Activated B cell treated with CpG ODN at 0.5 μM for 24 hours (primary cell): Measurements from ENCODE around the gene ADM2. TPM values are rescaled to one million over a fixed set of nuclear protein-coding genes. Genes with fewer than 3 reads are reported as not detected.

Experiments used
- ATAC-seq: fragments of 200-7000 bp; cut with Tn5 transposase; one replicate; pipeline ENCODE4 v1.10.0; 2021; ENCODE audit warnings: low read depth, mild to moderate bottlenecking, moderate library complexity
- CTCF ChIA-PET: fragments of 350-600 bp; sonication (Branson Sonifier 250); formaldehyde crosslinking; loops from one replicate; lab custom pipeline; 2021; ENCODE audit warnings: antibody characterized with exemption; lab: Charles Lee
- POLR2A ChIA-PET: fragments of 350-600 bp; sonication (Branson Sonifier 250); formaldehyde crosslinking; loops from one replicate; lab custom pipeline; 2021; ENCODE audit warnings: antibody characterized with exemption; lab: Charles Lee
- DNase-seq: peaks from one replicate; pipeline ENCODE4 v3.0.0; 2022
- H3K27ac Mint-ChIP-seq: one replicate; pipeline ENCODE4 v1.8.0; 2020; ENCODE audit warnings: mixed read lengths
- H3K27me3 Mint-ChIP-seq: one replicate; pipeline ENCODE4 v1.8.0; 2021; ENCODE audit warnings: mixed read lengths
- H3K36me3 Mint-ChIP-seq: one replicate; pipeline ENCODE4 v1.8.0; 2021; ENCODE audit warnings: low read depth, mixed read lengths
- H3K4me1 Mint-ChIP-seq: one replicate; pipeline ENCODE4 v1.8.0; 2021; ENCODE audit warnings: mixed read lengths
- H3K4me3 Mint-ChIP-seq: one replicate; pipeline ENCODE4 v1.8.0; 2020; ENCODE audit warnings: mild to moderate bottlenecking, mixed read lengths
- H3K9me3 Mint-ChIP-seq: one replicate; pipeline ENCODE4 v1.8.0; 2020; ENCODE audit warnings: mixed read lengths
- intact Hi-C: fragments of 100-400 bp; cut with micrococcal nuclease; formaldehyde crosslinking; loops from one replicate; pipeline ENCODE4 v1.15.1; 2024
- total RNA-seq: library from RNA; stranded (reverse); gene quantifications from 2 replicates; pipeline ENCODE4 v1.2.3, GENCODE V29; 2022
- TF ChIP-seq, protein P1 (sequence below): fragments of 200-600 bp; IDR thresholded peaks from one replicate; pipeline ENCODE4 v1.8.0; 2022; ENCODE audit warnings: antibody characterized with exemption, mild to moderate bottlenecking

ADM2 gene
- total RNA-seq, 1 donor from 2014 or later, result 5.2 TPM

DNA sequence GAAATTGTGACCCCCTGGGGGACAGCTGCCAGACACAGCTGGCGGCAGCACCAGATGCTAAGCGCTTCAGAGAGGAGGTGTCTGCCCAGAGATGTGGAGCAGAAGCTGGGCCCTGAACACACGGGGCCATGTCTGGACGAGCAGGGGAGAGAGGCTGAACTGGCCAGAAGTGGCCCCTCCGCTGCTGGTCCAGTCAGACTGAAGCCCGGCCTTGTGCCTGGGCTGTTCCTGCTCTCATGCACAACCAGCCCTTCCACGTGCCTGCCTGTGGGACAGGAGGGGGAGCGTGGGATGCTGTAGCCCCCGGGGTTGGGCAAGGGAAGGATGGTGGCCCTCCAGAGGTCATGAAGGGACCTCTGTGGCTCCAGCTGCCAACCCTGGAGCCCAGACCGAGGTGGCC lies 1.8 kb downstream of the ADM2 start:
- Mint-ChIP-seq H3K9me3 (no peaks in the 10 kb centered on the region), H3K4me1 (peaks cover 11% of the 10 kb centered on the region), H3K27me3 (no peaks in the 10 kb centered on the region), H3K27ac (no peak overlapping the region), H3K4me3 (no peak overlapping the region), H3K36me3 (no peaks in the 10 kb centered on the region)
- CTCF ChIA-PET, result no interaction called here
- POLR2A ChIA-PET, result no interaction called here
- DNase-seq (no peak), ATAC-seq (no peak)
- intact Hi-C loops, result no loop called here
- TF ChIP-seq, protein P1, sequence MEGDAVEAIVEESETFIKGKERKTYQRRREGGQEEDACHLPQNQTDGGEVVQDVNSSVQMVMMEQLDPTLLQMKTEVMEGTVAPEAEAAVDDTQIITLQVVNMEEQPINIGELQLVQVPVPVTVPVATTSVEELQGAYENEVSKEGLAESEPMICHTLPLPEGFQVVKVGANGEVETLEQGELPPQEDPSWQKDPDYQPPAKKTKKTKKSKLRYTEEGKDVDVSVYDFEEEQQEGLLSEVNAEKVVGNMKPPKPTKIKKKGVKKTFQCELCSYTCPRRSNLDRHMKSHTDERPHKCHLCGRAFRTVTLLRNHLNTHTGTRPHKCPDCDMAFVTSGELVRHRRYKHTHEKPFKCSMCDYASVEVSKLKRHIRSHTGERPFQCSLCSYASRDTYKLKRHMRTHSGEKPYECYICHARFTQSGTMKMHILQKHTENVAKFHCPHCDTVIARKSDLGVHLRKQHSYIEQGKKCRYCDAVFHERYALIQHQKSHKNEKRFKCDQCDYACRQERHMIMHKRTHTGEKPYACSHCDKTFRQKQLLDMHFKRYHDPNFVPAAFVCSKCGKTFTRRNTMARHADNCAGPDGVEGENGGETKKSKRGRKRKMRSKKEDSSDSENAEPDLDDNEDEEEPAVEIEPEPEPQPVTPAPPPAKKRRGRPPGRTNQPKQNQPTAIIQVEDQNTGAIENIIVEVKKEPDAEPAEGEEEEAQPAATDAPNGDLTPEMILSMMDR, result no peak

DNA sequence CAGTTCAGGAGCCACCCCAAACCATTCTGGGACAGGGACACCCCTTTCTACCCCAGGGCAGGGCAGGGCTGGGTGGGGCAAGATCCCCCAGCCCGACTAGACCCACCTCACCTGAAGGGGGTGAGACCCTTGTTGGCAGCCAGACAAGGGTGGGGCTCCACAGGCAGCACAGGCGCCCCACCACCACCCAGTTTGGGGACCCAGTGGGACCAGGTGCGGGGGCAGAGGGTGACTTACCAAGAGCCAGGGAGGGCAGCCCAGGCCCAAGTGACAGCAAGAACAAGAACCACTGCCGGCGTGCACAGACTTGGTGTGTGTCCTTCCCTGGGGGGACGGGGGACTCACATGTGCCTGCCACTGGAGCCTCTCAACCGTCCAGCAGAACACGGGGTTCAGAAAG lies 2.2 kb downstream of the ADM2 start:
- CTCF ChIA-PET, result no interaction called here
- POLR2A ChIA-PET, result interaction anchor here (1.5 kb wide), 1 partner anchor 15 kb away, joined by 5 read pairs; no protein-coding TSS in a partner anchor
- no peaks in the 10 kb centered on the region for H3K27me3 Mint-ChIP-seq

DNA sequence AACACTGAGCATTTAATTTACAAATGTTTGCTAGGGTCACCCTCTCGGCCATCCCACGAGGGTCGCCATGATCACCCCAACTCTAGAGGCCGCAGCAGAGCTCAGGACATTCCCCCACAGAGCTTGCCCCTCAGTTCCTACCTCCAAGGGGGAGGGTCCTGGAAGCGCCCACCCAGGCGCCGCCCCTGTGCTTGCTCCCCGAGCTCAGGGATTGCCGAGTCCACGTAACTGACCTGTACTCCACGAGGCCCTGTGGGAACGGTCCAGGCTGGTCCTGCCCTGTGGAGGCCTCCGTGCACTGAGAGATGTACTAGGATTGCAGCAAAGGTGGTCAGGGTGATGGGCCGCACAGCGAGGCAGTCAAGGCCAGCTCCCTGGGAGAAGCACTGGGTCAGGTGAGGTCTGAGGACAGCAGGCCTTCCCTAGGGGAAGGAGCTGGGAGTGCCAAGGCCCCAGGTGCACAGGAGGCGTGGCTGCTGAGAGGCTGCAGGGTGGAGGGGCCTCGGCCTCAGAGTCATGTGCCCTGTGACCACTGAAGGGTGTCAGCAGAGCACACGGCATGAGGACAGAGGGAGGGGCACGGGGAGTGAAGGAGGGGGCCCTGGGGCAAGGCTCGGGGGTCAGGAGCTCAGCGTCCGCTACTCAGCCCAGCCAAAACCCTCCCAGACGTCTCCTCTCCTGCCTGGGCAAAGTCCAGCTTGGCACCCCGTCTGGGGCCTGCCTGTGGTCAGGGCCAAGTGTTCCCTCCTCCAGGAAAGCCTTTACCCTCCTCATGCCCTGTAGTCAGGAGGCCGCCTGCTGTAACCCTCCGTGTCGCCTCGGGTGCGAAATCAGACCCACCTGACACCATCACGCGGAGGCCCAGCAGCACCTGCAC lies 2.9 kb downstream of the ADM2 start:
- CTCF ChIA-PET, result no interaction called here
- Mint-ChIP-seq H3K4me1 (peaks cover 11% of the 10 kb centered on the region), H3K36me3 (no peaks in the 10 kb centered on the region), H3K4me3 (no peak overlapping the region), H3K27me3 (no peaks in the 10 kb centered on the region), H3K27ac (no peak overlapping the region), H3K9me3 (no peaks in the 10 kb centered on the region)
- POLR2A ChIA-PET, result interaction anchor here (1.2 to 1.5 kb wide), 2 partner anchors 14 to 16 kb away, joined by 3 to 5 read pairs; no protein-coding TSS in a partner anchor
- TF ChIP-seq, protein P1, result no peak
- ATAC-seq (peak; percentile 14), DNase-seq (no peak)
- intact Hi-C loops, result no loop called here

More for the DNA sequence above, 2.2 kb downstream of the ADM2 start:
- intact Hi-C loops, result no loop called here
- TF ChIP-seq, protein P1, result no peak
- Mint-ChIP-seq H3K36me3 (no peaks in the 10 kb centered on the region), H3K4me3 (no peak overlapping the region), H3K4me1 (peaks cover 11% of the 10 kb centered on the region), H3K9me3 (no peaks in the 10 kb centered on the region), H3K27ac (no peak overlapping the region)
- ATAC-seq, result no peak
- no peak for DNase-seq

DNA sequence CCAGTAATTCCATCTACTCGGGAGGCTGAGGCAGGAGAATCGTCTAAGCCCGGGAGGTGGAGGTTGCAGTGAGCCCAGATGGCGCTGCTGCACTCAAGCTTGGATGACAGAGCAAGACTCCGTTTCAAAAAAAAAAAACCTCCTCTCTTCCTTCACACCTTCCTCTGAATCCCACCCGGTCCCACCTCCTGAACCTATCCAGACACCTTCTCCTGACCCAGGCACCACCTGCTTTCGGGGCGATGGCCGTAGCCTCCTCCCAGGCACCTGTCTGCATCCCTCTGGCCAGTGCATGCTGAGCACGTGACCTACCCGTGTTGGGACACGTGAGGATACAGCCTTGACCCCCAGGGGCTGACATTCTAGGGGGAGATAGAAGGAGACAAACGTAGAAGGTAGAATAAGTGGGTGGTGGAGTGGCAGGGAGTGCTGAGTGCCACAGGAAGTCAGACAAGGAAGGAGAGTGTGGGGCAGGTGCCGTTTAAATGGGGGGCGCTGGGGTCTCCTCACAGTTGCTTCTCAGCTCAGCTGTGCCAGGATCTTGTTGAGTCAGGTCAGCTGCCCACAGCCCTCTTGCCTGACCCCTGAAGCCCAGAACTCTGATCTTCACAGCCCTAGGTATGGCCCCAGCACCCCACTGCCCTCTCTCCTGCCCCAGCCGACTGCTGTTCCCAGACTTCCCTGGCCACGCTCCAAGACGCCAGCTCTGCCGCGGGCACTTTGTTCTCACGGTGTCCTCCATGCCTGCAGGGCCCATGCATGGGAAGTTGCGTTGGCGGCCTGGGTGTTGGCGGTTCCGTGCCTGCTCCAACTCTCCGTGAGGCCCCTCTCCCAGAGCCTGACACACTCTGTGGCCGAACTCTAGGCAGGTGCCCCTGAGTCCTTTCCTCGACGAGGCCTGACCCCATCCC lies 4.1 kb downstream of the ADM2 start:
- intact Hi-C loops, result no loop called here

More for the DNA sequence above, 4.1 kb downstream of the ADM2 start:
- Mint-ChIP-seq H3K4me3 (no peak overlapping the region), H3K9me3 (no peaks in the 10 kb centered on the region), H3K36me3 (no peaks in the 10 kb centered on the region), H3K4me1 (peaks cover 8% of the 10 kb centered on the region), H3K27me3 (no peaks in the 10 kb centered on the region), H3K27ac (no peak overlapping the region)
- TF ChIP-seq, protein P1, result no peak
- DNase-seq (no peak), ATAC-seq (no peak)
- POLR2A ChIA-PET, result interaction anchor here (1.2 to 1.5 kb wide), 2 partner anchors 13 to 17 kb away, joined by 3 to 5 read pairs; no protein-coding TSS in a partner anchor
- CTCF ChIA-PET, result no interaction called here
